ENCODE data around the gene SYNPO. TPM values are rescaled to one million over a fixed set of nuclear protein-coding genes. Genes with fewer than 3 reads are reported as not detected.

Gene SYNPO
- polyA plus RNA-seq, 6 donors from 2014 or later, result 0.75 to 1.9 (median 1.4) TPM

GRCh38 chr5:150623152-150623877, 17.1 kb upstream of the SYNPO start:
- no peaks in the 10 kb centered on the region for H3K27me3 Mint-ChIP-seq
- DNase-seq (peak; percentile 21), ATAC-seq (ENCODE audit: low read depth in 2 of 2) (no peak)
- peaks cover 41 to 47% (median 45%) of the 10 kb centered on the region in 3 donors for H3K4me1 Mint-ChIP-seq
- H3K4me3 Mint-ChIP-seq, result peak overlapping the region; percentile 87 to 97 (median 94)
- H3K36me3 Mint-ChIP-seq, result no peaks in the 10 kb centered on the region
- H3K27ac Mint-ChIP-seq, result peak overlapping the region in 4 of 6 donors; percentile 46 to 90 (median 78)
- no peaks in the 10 kb centered on the region for H3K9me3 Mint-ChIP-seq

GRCh38 chr5:150623878-150624216, 16.6 kb upstream of the SYNPO start:
- DNase-seq (no peak), ATAC-seq (ENCODE audit: low read depth in 2 of 2) (no peak)
- Mint-ChIP-seq H3K27ac (peak overlapping the region; percentile 43 to 90 (median 72)), H3K36me3 (no peaks in the 10 kb centered on the region), H3K4me3 (peak overlapping the region; percentile 87 to 97 (median 94)), H3K9me3 (no peaks in the 10 kb centered on the region), H3K27me3 (no peaks in the 10 kb centered on the region), H3K4me1 (peaks cover 44 to 51% (median 49%) of the 10 kb centered on the region in 3 donors)

GRCh38 chr5:150624334-150625163, 15.9 kb upstream of the SYNPO start:
- ATAC-seq (ENCODE audit: low read depth in 2 of 2), result peak; percentile 23 to 37
- Mint-ChIP-seq H3K4me1 (peaks cover 44 to 55% (median 55%) of the 10 kb centered on the region in 3 donors), H3K27me3 (no peaks in the 10 kb centered on the region), H3K9me3 (no peaks in the 10 kb centered on the region), H3K4me3 (peak overlapping the region; percentile 91 to 97 (median 95)), H3K27ac (peak overlapping the region; percentile 45 to 98 (median 80)), H3K36me3 (no peaks in the 10 kb centered on the region)
- DNase-seq, result peak; percentile 28

- H3K4me1 Mint-ChIP-seq, result peaks cover 44 to 56% (median 56%) of the 10 kb centered on the region in 3 donors
Observed at GRCh38 chr5:150625164-150625535, 15.3 kb upstream of the SYNPO start.

GRCh38 chr5:150625831-150626746, 14.4 kb upstream of the SYNPO start:
- peak overlapping the region; percentile 33 to 92 (median 79) for H3K27ac Mint-ChIP-seq
- DNase-seq (peak; percentile 77), ATAC-seq (ENCODE audit: low read depth in 2 of 2) (peak; percentile 85 to 86)
- peak overlapping the region; percentile 88 to 97 (median 92) for H3K4me3 Mint-ChIP-seq
- no peaks in the 10 kb centered on the region for H3K9me3 Mint-ChIP-seq
- no peaks in the 10 kb centered on the region for H3K36me3 Mint-ChIP-seq
- H3K4me1 Mint-ChIP-seq, result peaks cover 46 to 62% (median 56%) of the 10 kb centered on the region in 3 donors
- no peaks in the 10 kb centered on the region for H3K27me3 Mint-ChIP-seq

More at GRCh38 chr5:150625164-150625535, 15.3 kb upstream of the SYNPO start:
- DNase-seq (no peak), ATAC-seq (ENCODE audit: low read depth in 2 of 2) (no peak)
- H3K4me3 Mint-ChIP-seq, result peak overlapping the region; percentile 88 to 97 (median 92)
- H3K9me3 Mint-ChIP-seq, result no peaks in the 10 kb centered on the region
- peak overlapping the region in 2 of 6 donors; percentile 19 to 21 for H3K27ac Mint-ChIP-seq
- H3K27me3 Mint-ChIP-seq, result no peaks in the 10 kb centered on the region
- no peaks in the 10 kb centered on the region for H3K36me3 Mint-ChIP-seq

- no peak for DNase-seq
- H3K27me3 Mint-ChIP-seq, result no peaks in the 10 kb centered on the region
- ATAC-seq (ENCODE audit: low read depth in 2 of 2), result no peak
- H3K9me3 Mint-ChIP-seq, result no peaks in the 10 kb centered on the region
- H3K4me3 Mint-ChIP-seq, result peak overlapping the region; percentile 88 to 97 (median 92)
- peak overlapping the region in 3 of 6 donors; percentile 71 to 92 (median 89) for H3K27ac Mint-ChIP-seq
- peaks cover 48 to 66% (median 56%) of the 10 kb centered on the region in 3 donors for H3K4me1 Mint-ChIP-seq
- no peaks in the 10 kb centered on the region for H3K36me3 Mint-ChIP-seq
Observed at GRCh38 chr5:150626853-150627276, 13.6 kb upstream of the SYNPO start.

GRCh38 chr5:150627731-150628545, 12.5 kb upstream of the SYNPO start:
- Mint-ChIP-seq H3K9me3 (no peaks in the 10 kb centered on the region), H3K4me1 (peaks cover 47 to 65% (median 53%) of the 10 kb centered on the region in 3 donors), H3K27me3 (no peaks in the 10 kb centered on the region), H3K4me3 (peak overlapping the region; percentile 34 to 97 (median 68)), H3K36me3 (no peaks in the 10 kb centered on the region), H3K27ac (peak overlapping the region in 2 of 6 donors; percentile 2 to 24)
- ATAC-seq (ENCODE audit: low read depth in 2 of 2) (no peak), DNase-seq (no peak)

- H3K4me3 Mint-ChIP-seq, result peak overlapping the region in 1 of 8 donors; percentile 65
- ATAC-seq (ENCODE audit: low read depth in 2 of 2), result no peak
- no peaks in the 10 kb centered on the region for H3K9me3 Mint-ChIP-seq
- H3K27me3 Mint-ChIP-seq, result no peaks in the 10 kb centered on the region
- no peak for DNase-seq
- no peaks in the 10 kb centered on the region for H3K36me3 Mint-ChIP-seq
- peaks cover 42 to 55% (median 43%) of the 10 kb centered on the region in 3 donors for H3K4me1 Mint-ChIP-seq
- peak overlapping the region in 5 of 6 donors; percentile 14 to 40 (median 24) for H3K27ac Mint-ChIP-seq
Observed at GRCh38 chr5:150628936-150629485, 11.4 kb upstream of the SYNPO start.

GRCh38 chr5:150630016-150630415, 10.4 kb upstream of the SYNPO start:
- H3K4me3 Mint-ChIP-seq, result no peak overlapping the region
- peak overlapping the region in 2 of 6 donors; percentile 54 to 78 for H3K27ac Mint-ChIP-seq

GRCh38 chr5:150630461-150631325, 9.8 kb upstream of the SYNPO start:
- Mint-ChIP-seq H3K27ac (peak overlapping the region in 1 of 6 donors; percentile 17), H3K4me3 (peak overlapping the region in 2 of 8 donors; percentile 9 to 22), H3K9me3 (no peaks in the 10 kb centered on the region), H3K36me3 (no peaks in the 10 kb centered on the region), H3K27me3 (no peaks in the 10 kb centered on the region), H3K4me1 (peaks cover 34 to 47% (median 36%) of the 10 kb centered on the region in 3 donors)
- ATAC-seq (ENCODE audit: low read depth in 2 of 2) (no peak), DNase-seq (no peak)

More at GRCh38 chr5:150630016-150630415, 10.4 kb upstream of the SYNPO start:
- no peak for DNase-seq
- no peaks in the 10 kb centered on the region for H3K27me3 Mint-ChIP-seq
- H3K9me3 Mint-ChIP-seq, result no peaks in the 10 kb centered on the region
- H3K4me1 Mint-ChIP-seq, result peaks cover 37 to 50% (median 39%) of the 10 kb centered on the region in 3 donors
- no peaks in the 10 kb centered on the region for H3K36me3 Mint-ChIP-seq
- ATAC-seq (ENCODE audit: low read depth in 2 of 2), result no peak

- H3K9me3 Mint-ChIP-seq, result no peaks in the 10 kb centered on the region
- H3K27me3 Mint-ChIP-seq, result peaks cover 0 to under 1% (median 0%) of the 10 kb centered on the region in 3 donors
- H3K27ac Mint-ChIP-seq, result peak overlapping the region in 1 of 6 donors; percentile 17
- H3K4me3 Mint-ChIP-seq, result no peak overlapping the region
- no peak for ATAC-seq (ENCODE audit: low read depth in 2 of 2)
- no peak for DNase-seq
- H3K4me1 Mint-ChIP-seq, result peaks cover 28 to 41% (median 29%) of the 10 kb centered on the region in 3 donors
- no peaks in the 10 kb centered on the region for H3K36me3 Mint-ChIP-seq
Observed at GRCh38 chr5:150631326-150631701, 9.1 kb upstream of the SYNPO start.

All from naive B cell (primary cell).